RWPE2 (cell line): ENCODE data around the gene RRAD.

ENCODE experiments used
- ATAC-seq: fragments of 200-7000 bp; cut with Tn5 transposase; 3 replicates; pipeline ENCODE4 v1.9.1; 2021; ENCODE audit warnings: low read depth
- DNase-seq: peaks from one replicate; pipeline ENCODE4 v3.0.0-alpha.2; 2020; ENCODE audit warnings: low spot score
- H3K27ac ChIP-seq: fragments of 450-650 bp; 2 replicates; pipeline ENCODE4 v1.5.1; 2017; ENCODE audit warnings: mild to moderate bottlenecking; ENCODE audit not compliant: poor library complexity, severe bottlenecking
- H3K27me3 ChIP-seq: fragments of 250-450 bp; sonication (Bioruptor Pico); 2 replicates; pipeline ENCODE4 v1.5.1; 2021; ENCODE audit warnings: mild to moderate bottlenecking, moderate library complexity; ENCODE audit not compliant: insufficient read depth, poor library complexity, severe bottlenecking
- H3K36me3 ChIP-seq: fragments of 250-450 bp; sonication (Bioruptor Pico); 2 replicates; pipeline ENCODE4 v1.5.1; 2020; ENCODE audit warnings: low read depth, mild to moderate bottlenecking, moderate library complexity
- H3K4me1 ChIP-seq: fragments of 250-450 bp; sonication (Bioruptor Pico); 2 replicates; pipeline ENCODE4 v1.5.1; 2021; ENCODE audit warnings: mild to moderate bottlenecking, moderate library complexity; ENCODE audit not compliant: insufficient read depth, poor library complexity, severe bottlenecking
- H3K4me3 ChIP-seq: fragments of 250-450 bp; sonication (Bioruptor Pico); 2 replicates; pipeline ENCODE4 v1.5.1; 2021; ENCODE audit warnings: mild to moderate bottlenecking, moderate library complexity; ENCODE audit not compliant: severe bottlenecking
- H3K9me3 ChIP-seq: fragments of 250-450 bp; sonication (Bioruptor Pico); 2 replicates; pipeline ENCODE4 v1.5.1; 2021; ENCODE audit warnings: mild to moderate bottlenecking, moderate library complexity; ENCODE audit not compliant: severe bottlenecking
- TF ChIP-seq, protein P1 (sequence below): fragments of 450-650 bp; IDR thresholded peaks from one replicate; pipeline ENCODE4 v1.5.1; 2017; ENCODE audit warnings: mild to moderate bottlenecking, moderate library complexity; ENCODE audit not compliant: poor library complexity, severe bottlenecking

The RRAD gene

DNA sequence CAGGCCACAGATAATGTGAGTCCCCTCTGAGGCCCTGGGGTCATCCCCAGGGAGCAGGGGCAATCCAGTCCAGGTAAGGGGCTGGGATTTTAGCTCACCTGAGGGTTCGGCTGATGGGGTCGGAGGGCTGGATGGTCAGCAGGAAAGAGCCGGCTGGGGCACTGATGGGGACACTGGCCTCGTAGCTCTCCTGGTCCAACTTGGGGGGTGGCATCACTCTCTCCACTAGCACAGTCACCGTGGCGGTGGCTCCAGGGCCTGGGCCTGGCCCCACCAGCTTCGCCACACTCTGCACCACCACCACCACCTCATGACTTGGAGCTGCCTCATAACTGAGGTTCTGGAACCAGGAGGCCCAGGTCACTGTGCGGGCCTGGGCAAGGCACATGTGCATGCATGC is 13.5 kb downstream of the RRAD start:
- Histone ChIP-seq H3K4me1 (peaks cover 2% of the 10 kb centered on the region), H3K9me3 (no peaks in the 10 kb centered on the region), H3K27me3 (no peaks in the 10 kb centered on the region), H3K36me3 (no peaks in the 10 kb centered on the region), H3K4me3 (no peak overlapping the region), H3K27ac (no peak overlapping the region)
- TF ChIP-seq, protein P1, sequence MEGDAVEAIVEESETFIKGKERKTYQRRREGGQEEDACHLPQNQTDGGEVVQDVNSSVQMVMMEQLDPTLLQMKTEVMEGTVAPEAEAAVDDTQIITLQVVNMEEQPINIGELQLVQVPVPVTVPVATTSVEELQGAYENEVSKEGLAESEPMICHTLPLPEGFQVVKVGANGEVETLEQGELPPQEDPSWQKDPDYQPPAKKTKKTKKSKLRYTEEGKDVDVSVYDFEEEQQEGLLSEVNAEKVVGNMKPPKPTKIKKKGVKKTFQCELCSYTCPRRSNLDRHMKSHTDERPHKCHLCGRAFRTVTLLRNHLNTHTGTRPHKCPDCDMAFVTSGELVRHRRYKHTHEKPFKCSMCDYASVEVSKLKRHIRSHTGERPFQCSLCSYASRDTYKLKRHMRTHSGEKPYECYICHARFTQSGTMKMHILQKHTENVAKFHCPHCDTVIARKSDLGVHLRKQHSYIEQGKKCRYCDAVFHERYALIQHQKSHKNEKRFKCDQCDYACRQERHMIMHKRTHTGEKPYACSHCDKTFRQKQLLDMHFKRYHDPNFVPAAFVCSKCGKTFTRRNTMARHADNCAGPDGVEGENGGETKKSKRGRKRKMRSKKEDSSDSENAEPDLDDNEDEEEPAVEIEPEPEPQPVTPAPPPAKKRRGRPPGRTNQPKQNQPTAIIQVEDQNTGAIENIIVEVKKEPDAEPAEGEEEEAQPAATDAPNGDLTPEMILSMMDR: no peak
- DNase-seq: no peak
- ATAC-seq: no peak

DNA sequence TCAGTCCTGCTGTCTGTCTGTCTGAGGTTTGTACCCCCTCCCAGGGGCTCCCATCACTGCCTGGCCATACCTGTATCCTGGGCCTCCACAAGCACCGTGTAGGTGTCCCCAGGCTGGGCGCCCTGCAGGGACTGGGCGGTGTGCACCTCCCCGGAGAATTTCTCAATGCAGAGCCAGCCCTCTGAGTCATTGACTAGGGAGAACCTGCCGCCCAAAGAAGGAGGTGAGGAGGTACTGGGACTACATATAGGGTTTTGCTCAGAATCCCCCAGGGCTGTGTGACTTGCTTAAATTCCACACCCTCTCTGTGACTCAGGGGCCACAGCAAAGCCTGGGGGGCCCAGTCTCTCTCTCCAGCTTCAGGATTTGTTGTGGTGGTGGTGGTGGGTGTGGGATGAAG is 14.2 kb downstream of the RRAD start:
- H3K9me3 ChIP-seq: no peaks in the 10 kb centered on the region
- TF ChIP-seq, protein P1: no peak
- no peaks in the 10 kb centered on the region for H3K36me3 ChIP-seq
- H3K4me1 ChIP-seq: peaks cover 2% of the 10 kb centered on the region
- H3K27me3 ChIP-seq: no peaks in the 10 kb centered on the region
- no peak for DNase-seq
- H3K27ac ChIP-seq: no peak overlapping the region
- H3K4me3 ChIP-seq: no peak overlapping the region
- ATAC-seq: peak; percentile 70

DNA sequence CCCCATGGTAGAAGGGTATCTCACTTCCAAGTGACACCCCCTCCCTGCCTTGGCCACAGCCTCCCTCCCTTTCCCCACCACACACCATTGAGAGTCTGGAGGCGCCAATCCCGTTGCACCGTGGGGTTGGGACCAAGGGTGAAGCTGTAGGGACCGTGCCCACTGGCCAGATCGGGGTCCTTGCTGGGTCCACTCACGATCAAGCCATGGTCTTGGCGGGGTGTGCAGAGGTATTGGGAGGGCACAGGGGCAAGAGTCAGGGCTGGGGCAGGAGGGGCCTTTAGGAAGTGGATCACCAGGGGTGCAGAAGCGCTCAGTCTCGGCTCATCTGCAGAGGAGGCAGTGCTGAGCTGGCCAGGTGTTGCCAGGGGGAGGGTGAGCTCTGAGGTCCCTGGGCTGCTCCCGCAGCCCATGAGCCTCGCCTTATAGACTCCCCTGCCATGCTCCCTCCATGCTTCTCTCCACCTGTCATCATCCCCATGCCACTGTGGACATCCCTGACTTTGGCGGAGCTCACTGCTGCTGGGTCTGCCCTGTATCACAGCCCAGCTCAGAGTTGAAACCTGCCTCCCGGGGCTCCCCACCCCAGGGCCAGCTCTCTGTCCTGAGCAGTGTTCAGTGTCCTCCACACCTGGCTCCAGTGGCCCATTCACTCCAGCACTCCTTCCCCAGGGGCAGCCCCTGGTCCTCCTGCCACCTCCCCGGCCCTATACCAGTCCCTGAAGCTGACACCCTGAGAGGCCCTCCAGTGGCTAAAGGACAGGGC is 15.0 kb downstream of the RRAD start:
- DNase-seq: no peak
- no peak for ATAC-seq
- Histone ChIP-seq H3K36me3 (no peaks in the 10 kb centered on the region), H3K4me1 (peaks cover 2% of the 10 kb centered on the region), H3K9me3 (no peaks in the 10 kb centered on the region), H3K4me3 (no peak overlapping the region), H3K27me3 (no peaks in the 10 kb centered on the region), H3K27ac (no peak overlapping the region)
- TF ChIP-seq, protein P1: no peak

DNA sequence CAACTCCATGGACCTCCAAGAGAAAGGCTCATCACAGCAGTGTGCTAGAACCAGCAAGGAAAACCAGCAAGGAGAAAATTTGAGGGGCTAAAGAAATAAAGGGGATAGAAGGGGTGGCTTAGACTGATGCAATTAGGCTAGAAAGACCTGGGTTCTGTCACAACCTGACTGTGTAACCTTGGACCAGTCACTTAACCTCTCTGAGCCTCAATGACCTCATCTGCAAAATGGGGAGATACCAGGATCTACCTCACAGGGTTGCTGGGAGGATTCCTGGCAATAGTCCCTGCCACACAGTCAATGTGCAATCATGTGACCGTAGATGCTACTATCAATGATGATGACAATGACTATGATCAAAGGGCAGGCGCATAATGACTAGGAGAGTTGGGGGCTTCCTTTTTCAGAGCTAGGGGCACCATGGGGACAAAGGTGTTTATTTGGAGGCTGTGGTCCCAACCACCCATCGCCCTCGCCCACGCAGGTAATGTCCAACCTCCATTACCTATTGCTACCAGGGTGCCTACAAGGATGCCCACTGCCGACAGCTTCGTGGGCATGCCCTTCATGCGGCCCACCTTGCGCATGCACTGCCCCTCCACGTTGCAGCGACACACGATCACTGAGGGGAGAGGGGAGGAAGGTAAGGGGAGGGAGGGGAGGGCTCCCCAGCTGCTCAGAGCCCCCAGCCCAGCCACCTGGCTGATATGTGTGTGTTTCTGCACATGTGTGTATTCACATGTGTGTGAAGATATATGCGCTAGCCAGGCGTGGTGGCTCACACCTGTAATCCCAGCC is 16.4 kb downstream of the RRAD start:
- Histone ChIP-seq H3K9me3 (no peaks in the 10 kb centered on the region), H3K27ac (no peak overlapping the region), H3K4me3 (no peak overlapping the region), H3K4me1 (peaks cover 2% of the 10 kb centered on the region), H3K27me3 (no peaks in the 10 kb centered on the region), H3K36me3 (no peaks in the 10 kb centered on the region)
- TF ChIP-seq, protein P1: no peak
- DNase-seq (no peak), ATAC-seq (no peak)
